IMR-90 (cell line): ENCODE measurements around the gene KCNN4. TPM values are rescaled to one million over a fixed set of nuclear protein-coding genes. Genes with fewer than 3 reads are reported as not detected.

ENCODE experiments used
- ATAC-seq: fragments of 200-7000 bp; cut with Tn5 transposase; 2 replicates; pipeline ENCODE4 v1.9.1; 2020; ENCODE audit warnings: low read depth, mild to moderate bottlenecking, moderate library complexity
- BruUV-seq: library from RNA; stranded (reverse); fragments of 400-500 nt; replicated peaks from 2 replicates; lab custom pipeline; 2021; lab: Mats Ljungman, UMichigan
- CTCF ChIA-PET: fragments of 300-600 bp; formaldehyde crosslinking; extraction: SDS; loops from one replicate; lab custom pipeline; 2021; ENCODE audit warnings: antibody characterized with exemption; lab: Yijun Ruan, JAX
- POLR2A ChIA-PET: fragments of 300-600 bp; sonication (Branson Sonifier 250); formaldehyde crosslinking; loops from one replicate; lab custom pipeline; 2022; ENCODE audit warnings: antibody characterized with exemption; ENCODE audit not compliant: unreplicated experiment; lab: Charles Lee
- DNase-seq: peaks from one replicate; pipeline ENCODE4 v3.0.0; 2013
- H2AFZ ChIP-seq: replicated peaks from 2 replicates; pipeline ENCODE3; 2013; ENCODE audit warnings: low read length, mild to moderate bottlenecking; ENCODE audit not compliant: poor library complexity
- H2AK5ac ChIP-seq: 2 replicates; pipeline ENCODE4 v1.6.1; 2013; ENCODE audit warnings: low read depth, low read length, inconsistent platforms
- H2AK9ac ChIP-seq: replicated peaks from 2 replicates; pipeline ENCODE3; 2013; ENCODE audit warnings: mild to moderate bottlenecking, low read depth, low read length, moderate library complexity; ENCODE audit not compliant: poor library complexity
- H2BK120ac ChIP-seq: 2 replicates; pipeline ENCODE4 v1.6.1; 2013; ENCODE audit warnings: low read depth, low read length, inconsistent platforms
- H2BK15ac ChIP-seq: 3 replicates; pipeline ENCODE4 v1.6.1; 2013; ENCODE audit warnings: low read depth, low read length, inconsistent platforms
- H2BK20ac ChIP-seq: 2 replicates; pipeline ENCODE4 v1.6.1; 2013; ENCODE audit warnings: low read depth, mild to moderate bottlenecking, inconsistent platforms, low read length, moderate library complexity
- H2BK5ac ChIP-seq: 2 replicates; pipeline ENCODE4 v1.6.1; 2013; ENCODE audit warnings: mild to moderate bottlenecking, low read depth, low read length, inconsistent platforms; ENCODE audit not compliant: poor library complexity, severe bottlenecking
- H3K14ac ChIP-seq: replicated peaks from 2 replicates; pipeline ENCODE4 v1.6.1; 2013; ENCODE audit warnings: low read depth, low read length, inconsistent platforms
- H3K18ac ChIP-seq: 2 replicates; pipeline ENCODE4 v1.6.1; 2013; ENCODE audit warnings: low read depth, low read length, control low read depth
- H3K23ac ChIP-seq: 2 replicates; pipeline ENCODE4 v1.6.1; 2013; ENCODE audit warnings: low read depth, low read length, inconsistent platforms
- H3K27ac ChIP-seq: 2 replicates; pipeline ENCODE4 v1.5.1; 2013; ENCODE audit warnings: mild to moderate bottlenecking, control low read depth, low read length; ENCODE audit not compliant: insufficient read depth
- H3K27me3 ChIP-seq: 2 replicates; pipeline ENCODE4 v1.6.1; 2013; ENCODE audit warnings: low read length; ENCODE audit not compliant: control insufficient read depth, insufficient read depth
- H3K36me3 ChIP-seq: 2 replicates; pipeline ENCODE4 v1.6.1; 2013; ENCODE audit warnings: low read length, mixed read lengths; ENCODE audit not compliant: control insufficient read depth, insufficient read depth
- H3K4ac ChIP-seq: 2 replicates; pipeline ENCODE4 v1.6.1; 2013; ENCODE audit warnings: low read depth, low read length, inconsistent platforms
- H3K4me1 ChIP-seq: 2 replicates; pipeline ENCODE4 v1.6.1; 2013; ENCODE audit warnings: low read length, mixed read lengths; ENCODE audit not compliant: control insufficient read depth, insufficient read depth
- H3K4me2 ChIP-seq: 2 replicates; pipeline ENCODE4 v1.6.1; 2013; ENCODE audit warnings: low read depth, mild to moderate bottlenecking, control low read depth, low read length, moderate library complexity
- H3K4me3 ChIP-seq: 2 replicates; pipeline ENCODE4 v1.5.1; 2013; ENCODE audit warnings: low read depth, mild to moderate bottlenecking, control low read depth, low read length, moderate library complexity; ENCODE audit not compliant: insufficient read depth
- H3K56ac ChIP-seq: 2 replicates; pipeline ENCODE4 v1.6.1; 2013; ENCODE audit warnings: low read length, inconsistent platforms; ENCODE audit not compliant: insufficient read depth; ENCODE audit errors: extremely low read depth
- H3K79me1 ChIP-seq, 2 experiments: 2 replicates each; pipeline ENCODE4 v1.6.1; 2013; ENCODE audit warnings: low read length in 2 of 2, inconsistent platforms in 1 of 2, low read depth in 1 of 2
- H3K9ac ChIP-seq: 2 replicates; pipeline ENCODE4 v1.6.1; 2013; ENCODE audit warnings: low read depth, low read length, control low read depth
- H3K9me1 ChIP-seq: 2 replicates; pipeline ENCODE4 v1.6.1; 2013; ENCODE audit warnings: low read length, inconsistent platforms; ENCODE audit not compliant: insufficient read depth
- H3K9me3 ChIP-seq: 2 replicates; pipeline ENCODE4 v1.6.1; 2013; ENCODE audit warnings: low read length; ENCODE audit not compliant: control insufficient read depth, insufficient read depth
- H4K20me1 ChIP-seq: 2 replicates; pipeline ENCODE4 v1.6.1; 2013; ENCODE audit warnings: low read length, inconsistent platforms; ENCODE audit not compliant: insufficient read depth
- H4K5ac ChIP-seq: 2 replicates; pipeline ENCODE4 v1.6.1; 2013; ENCODE audit warnings: mild to moderate bottlenecking, low read depth, low read length, control low read depth
- H4K8ac ChIP-seq, 2 experiments: 2 replicates each; pipeline ENCODE4 v1.6.1; 2013; ENCODE audit warnings: low read depth in 2 of 2, low read length in 2 of 2, control low read depth in 1 of 2, inconsistent platforms in 1 of 2
- H4K91ac ChIP-seq: 2 replicates; pipeline ENCODE4 v1.6.1; 2013; ENCODE audit warnings: low read depth, low read length, inconsistent platforms; ENCODE audit not compliant: insufficient read depth
- CHD1 ChIP-seq: IDR thresholded peaks from 2 replicates; pipeline ENCODE4 v1.6.1; 2012; ENCODE audit warnings: low read depth, low read length, improper control_type of control experiment
- MAZ ChIP-seq: IDR thresholded peaks from 2 replicates; pipeline ENCODE4 v1.6.1; 2012; ENCODE audit warnings: low read depth, mild to moderate bottlenecking, low read length, improper control_type of control experiment, moderate library complexity, borderline replicate concordance
- MXI1 ChIP-seq: IDR thresholded peaks from 2 replicates; pipeline ENCODE4 v1.6.1; 2012; ENCODE audit warnings: low read depth, mild to moderate bottlenecking, low read length, moderate library complexity, borderline replicate concordance
- RAD21 ChIP-seq: IDR thresholded peaks from 2 replicates; pipeline ENCODE4 v1.6.1; 2012; ENCODE audit warnings: low read length, improper control_type of control experiment
- RFX5 ChIP-seq: IDR thresholded peaks from 2 replicates; pipeline ENCODE4 v1.8.0; 2012; ENCODE audit warnings: low read depth, mild to moderate bottlenecking, low read length, moderate library complexity
- SMC3 ChIP-seq: fragments of 150-350 bp; IDR thresholded peaks from 2 replicates; pipeline ENCODE4 v1.6.1; 2016; ENCODE audit warnings: low read depth, mild to moderate bottlenecking, antibody characterized with exemption, low read length, moderate library complexity
- WGBS, 2 experiments: methylation state at CpG; one replicate each; pipeline versions ENCODE4 v1.1.5 to v1.1.7; 2013; ENCODE audit warnings: missing lambda C conversion rate in 2 of 2; ENCODE audit not compliant: insufficient read length in 1 of 2; ENCODE audit errors: extremely low coverage in 2 of 2; 5-methylcytosine and 5-hydroxymethylcytosine counted together
- dilution Hi-C: fragments of 300-500 bp; cut with HindIII; formaldehyde crosslinking; loops from one replicate; pipeline ENCODE4 v1.14.3; 2018; ENCODE audit warnings: low sequenced_read_pairs; ENCODE audit not compliant: unreplicated experiment
- in situ Hi-C: fragments of 300-500 bp; cut with MboI; formaldehyde crosslinking; loops from 3 replicates; pipeline ENCODE4 v1.14.3; 2019; ENCODE audit warnings: low sequenced_read_pairs, inconsistent platforms, mixed read lengths
- intact Hi-C: fragments of 100-400 bp; cut with micrococcal nuclease; formaldehyde crosslinking; loops from 2 replicates; pipeline ENCODE4 v1.10.0; 2022
- polyA plus RNA-seq, 3 experiments: library from polyadenylated mRNA; depleted of rRNA; stranded (reverse); fragments of >200 nt; gene quantifications; 2 replicates each; pipeline ENCODE4 v1.2.3, GENCODE V29; 2012; ENCODE audit warnings: low replicate concordance in 1 of 3
- total RNA-seq: library from RNA; depleted of rRNA; stranded (reverse); fragments of >200 nt; gene quantifications from 2 replicates; pipeline ENCODE4 v1.2.3, GENCODE V29; 2012
- TF ChIP-seq, protein P1 (sequence below): fragments of 150-350 bp; IDR thresholded peaks from 2 replicates; pipeline ENCODE4 v1.6.1; 2017; ENCODE audit warnings: mild to moderate bottlenecking, antibody characterized with exemption, low read length, low read depth

KCNN4 gene
- total and polyA plus RNA-seq, 2 of the 4 experiments (the other 2 are of a cell fraction) = 0.54 to 0.99 TPM

DNA sequence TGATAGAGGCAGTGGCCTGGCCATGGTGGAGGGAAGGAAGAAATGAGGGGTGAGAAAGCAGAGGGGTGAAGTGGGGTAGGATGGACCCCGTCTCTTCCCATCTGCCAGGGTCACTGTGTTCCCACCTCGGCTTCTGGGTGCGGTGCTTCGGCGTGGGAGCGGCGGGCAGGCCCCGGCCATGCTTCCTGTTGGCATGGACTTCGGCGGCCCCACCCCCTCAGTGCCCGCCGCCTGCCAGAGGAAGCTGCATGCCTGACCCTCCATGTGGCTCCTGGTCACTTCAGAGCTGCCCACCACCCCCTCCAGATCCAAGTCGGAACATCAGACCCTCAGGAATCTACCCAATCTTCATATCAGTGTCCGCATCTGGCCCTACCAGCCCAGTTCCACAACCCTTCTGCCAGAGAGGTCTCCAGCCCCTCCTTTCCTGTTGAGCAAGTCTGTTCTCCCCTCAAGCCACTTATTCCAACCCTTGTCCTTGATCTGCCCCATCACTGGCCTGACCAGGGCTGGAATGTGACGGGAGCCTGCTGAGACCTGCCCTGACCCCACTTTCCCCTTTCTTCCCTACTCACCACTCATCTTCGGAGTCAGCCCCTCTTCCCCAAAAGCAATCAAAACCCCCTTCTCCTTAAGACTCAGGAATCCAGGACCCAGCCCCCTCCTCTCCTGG, 1.5 kb downstream of the KCNN4 start:
- ATAC-seq (no peak), DNase-seq (no peak)
- peak overlapping the region; percentile 34; the same call in 1 of the 2 replicates for H2AK5ac ChIP-seq
- H2BK20ac ChIP-seq = no peak overlapping the region
- H3K14ac ChIP-seq = no peak overlapping the region
- no peak overlapping the region for H3K23ac ChIP-seq
- H2AFZ ChIP-seq = peak overlapping the region; percentile 53
- intact Hi-C loops = no loop called here
- no peak overlapping the region for H2BK15ac ChIP-seq
- no peak overlapping the region for H4K91ac ChIP-seq
- no peak overlapping the region for H3K9ac ChIP-seq
- ChIA-PET POLR2A (interaction anchor here (0.5 kb wide), 1 partner anchor 21 kb away, joined by 13 read pairs; no protein-coding TSS in a partner anchor), CTCF (no interaction called here)
- H4K8ac ChIP-seq = no peak overlapping the region
- H3K79me1 ChIP-seq = no peaks in the 10 kb centered on the region
- no peaks in the 10 kb centered on the region for H3K36me3 ChIP-seq
- BruUV-seq = no TSS peak
- H2BK5ac ChIP-seq = no peak overlapping the region
- no peak overlapping the region for H3K56ac ChIP-seq
- in situ Hi-C loops = no loop called here
- no peaks in the 10 kb centered on the region for H4K20me1 ChIP-seq
- peaks cover 9% of the 10 kb centered on the region for H3K4me1 ChIP-seq
- H3K4ac ChIP-seq = no peak overlapping the region
- no peaks in the 10 kb centered on the region for H3K9me3 ChIP-seq
- H3K27me3 ChIP-seq = peaks cover 3% of the 10 kb centered on the region
- no peak overlapping the region for H3K18ac ChIP-seq
- peaks cover 8% of the 10 kb centered on the region for H3K9me1 ChIP-seq
- no peak overlapping the region for H3K4me3 ChIP-seq
- H3K4me2 ChIP-seq = no peak overlapping the region
- WGBS, 2 experiments = 85% methylated on average over 11 of the region's 16 CpGs; no CpG with 5 or more reads in 1 of the 2 experiments
- H4K5ac ChIP-seq = no peak overlapping the region
- dilution Hi-C loops = no loop called here
- TF ChIP-seq SMC3 (no peak), MAZ (no peak), RFX5 (no peak), RAD21 (no peak), CHD1 (no peak), MXI1 (no peak)
- TF ChIP-seq, protein P1, sequence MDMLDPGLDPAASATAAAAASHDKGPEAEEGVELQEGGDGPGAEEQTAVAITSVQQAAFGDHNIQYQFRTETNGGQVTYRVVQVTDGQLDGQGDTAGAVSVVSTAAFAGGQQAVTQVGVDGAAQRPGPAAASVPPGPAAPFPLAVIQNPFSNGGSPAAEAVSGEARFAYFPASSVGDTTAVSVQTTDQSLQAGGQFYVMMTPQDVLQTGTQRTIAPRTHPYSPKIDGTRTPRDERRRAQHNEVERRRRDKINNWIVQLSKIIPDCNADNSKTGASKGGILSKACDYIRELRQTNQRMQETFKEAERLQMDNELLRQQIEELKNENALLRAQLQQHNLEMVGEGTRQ = no peak
- no peak overlapping the region for H2BK120ac ChIP-seq
- H2AK9ac ChIP-seq = peak overlapping the region; percentile 34
- no peak overlapping the region for H3K27ac ChIP-seq
